Measurements from ENCODE around the gene BABAM2. TPM values are rescaled to one million over a fixed set of nuclear protein-coding genes. Genes with fewer than 3 reads are reported as not detected.

Gene BABAM2
- polyA plus RNA-seq, 4 donors: 55.4 to 60.7 (median 57.1) TPM

DNA sequence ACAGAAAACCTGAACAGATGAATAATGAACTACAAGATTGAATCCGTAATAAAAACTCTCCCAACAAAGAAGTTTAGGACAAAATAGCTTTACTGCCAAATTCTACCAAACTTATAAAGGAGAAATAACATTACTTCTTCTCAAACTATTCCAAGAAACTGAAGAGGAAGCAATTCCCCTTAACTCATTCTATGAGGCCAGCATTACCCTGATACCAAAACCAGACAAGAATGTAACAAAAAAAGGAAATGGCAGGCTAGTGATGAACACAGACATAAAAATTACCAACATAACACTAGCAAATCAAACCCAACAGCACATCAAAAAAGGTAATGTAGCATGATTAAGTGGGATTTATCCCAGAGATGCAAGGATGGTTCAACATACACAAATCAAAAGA lies 288.4 kb downstream of the BABAM2 start:
- DNase-seq (ENCODE audit: low read depth in 4 of 4, low spot score in 3 of 4): no peak

- no peak for DNase-seq (ENCODE audit: low read depth in 4 of 4, low spot score in 3 of 4)
Observed at GRCh38 chr2:28181801-28182200, 291.3 kb downstream of the BABAM2 start.

DNA sequence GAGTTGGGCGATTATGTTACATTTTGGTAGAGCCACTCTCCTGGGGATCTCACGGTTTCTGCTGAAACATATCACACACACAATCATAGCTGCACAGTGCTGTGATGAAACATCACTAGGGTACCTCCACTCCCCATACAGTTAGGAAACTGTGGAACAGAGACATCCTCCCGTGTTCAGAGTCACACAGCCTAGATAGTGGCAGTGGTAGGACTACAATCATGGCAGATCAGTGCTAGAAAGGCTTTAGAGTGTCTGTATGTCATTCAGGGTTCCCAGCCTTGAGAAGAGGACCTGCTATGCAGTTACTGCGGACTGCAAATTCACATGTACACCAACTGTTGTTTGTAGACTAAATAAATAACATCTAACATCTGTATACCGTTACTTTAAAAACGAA lies 291.8 kb downstream of the BABAM2 start:
- no peak for DNase-seq (ENCODE audit: low read depth in 4 of 4, low spot score in 3 of 4)

GRCh38 chr2:28185153-28185552 lies 294.6 kb downstream of the BABAM2 start:
- no peak for DNase-seq (ENCODE audit: low read depth in 4 of 4, low spot score in 3 of 4)

GRCh38 chr2:28185891-28186290 lies 295.4 kb downstream of the BABAM2 start:
- no peak for DNase-seq (ENCODE audit: low read depth in 4 of 4, low spot score in 3 of 4)

- no peak for DNase-seq (ENCODE audit: low read depth in 4 of 4, low spot score in 3 of 4)
Observed at GRCh38 chr2:28187186-28187585, 296.7 kb downstream of the BABAM2 start.

DNA sequence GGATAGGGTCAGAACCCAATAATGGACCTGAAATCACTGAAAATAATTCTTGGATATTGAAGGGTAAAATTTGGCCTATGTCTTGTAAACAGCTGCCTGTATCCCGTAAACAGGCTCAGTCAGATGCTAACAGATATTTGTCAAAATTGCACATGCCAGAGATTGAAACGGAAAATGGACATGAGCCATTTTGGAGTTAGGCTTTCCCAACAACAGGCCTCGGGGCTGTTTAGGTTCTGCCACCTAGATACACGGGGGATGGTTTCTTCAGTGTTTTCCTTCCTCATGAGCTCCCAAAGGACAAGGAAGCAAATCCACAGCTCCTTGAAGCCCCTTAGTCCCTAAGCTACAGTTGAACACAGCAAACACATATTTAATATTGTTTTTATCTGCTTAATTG lies 297.9 kb downstream of the BABAM2 start:
- no peak for DNase-seq (ENCODE audit: low read depth in 4 of 4, low spot score in 3 of 4)

DNA sequence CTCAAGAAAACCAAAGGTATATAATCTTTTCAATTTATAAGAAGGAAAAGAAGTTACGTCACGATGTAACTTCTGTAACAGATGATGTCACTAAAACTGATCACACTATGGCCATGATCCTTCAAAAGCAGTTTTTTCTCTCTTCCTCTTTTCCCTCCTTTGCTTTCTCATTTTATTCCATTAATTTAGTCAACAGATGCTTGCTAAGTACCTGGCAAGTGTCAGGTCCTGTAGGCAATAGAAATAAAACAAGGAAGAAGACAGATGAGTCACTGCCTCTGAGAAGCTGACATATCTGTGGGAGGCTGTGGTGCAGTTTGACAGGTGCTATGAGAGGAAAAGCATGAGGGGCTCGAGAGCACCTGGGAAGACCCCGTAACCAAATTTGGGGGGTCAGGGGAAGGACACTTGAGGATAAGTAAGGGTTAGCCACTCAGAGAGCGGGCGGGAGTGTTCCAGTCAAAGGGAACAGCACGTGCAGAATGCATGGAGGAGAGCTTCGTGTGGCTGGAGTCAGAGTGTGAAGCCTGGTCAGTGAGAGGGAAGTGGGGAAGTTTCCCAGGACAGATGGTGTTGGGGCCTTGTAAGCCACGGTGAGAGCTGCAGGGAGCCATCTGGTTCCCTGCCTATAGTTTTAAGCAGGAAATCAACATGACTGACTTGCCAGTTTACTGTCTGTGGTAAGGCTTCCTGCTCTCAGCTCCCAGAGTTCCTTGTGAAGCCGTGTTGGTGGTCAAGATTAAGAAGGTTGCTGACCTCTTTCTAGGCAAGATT lies 303.3 kb downstream of the BABAM2 start:
- no peak for DNase-seq (ENCODE audit: low read depth in 4 of 4, low spot score in 3 of 4)

GRCh38 chr2:28199995-28200679 lies 309.6 kb downstream of the BABAM2 start:
- DNase-seq (ENCODE audit: low read depth in 4 of 4, low spot score in 3 of 4): no peak

- no peak for DNase-seq (ENCODE audit: low read depth in 4 of 4, low spot score in 3 of 4)
Observed at GRCh38 chr2:28201671-28202180, 311.2 kb downstream of the BABAM2 start.

- no peak for DNase-seq (ENCODE audit: low read depth in 4 of 4, low spot score in 3 of 4)
Observed at GRCh38 chr2:28202719-28203118, 312.2 kb downstream of the BABAM2 start.

- peak in 1 of 4 donors; percentile 20 for DNase-seq (ENCODE audit: low read depth in 4 of 4, low spot score in 3 of 4)
Observed at GRCh38 chr2:28206762-28207161, 316.2 kb downstream of the BABAM2 start.

- DNase-seq (ENCODE audit: low read depth in 4 of 4, low spot score in 3 of 4): no peak
Observed at GRCh38 chr2:28209261-28209691, 318.7 kb downstream of the BABAM2 start.

- no peak for DNase-seq (ENCODE audit: low read depth in 4 of 4, low spot score in 3 of 4)
Observed at GRCh38 chr2:28209864-28210263, 319.3 kb downstream of the BABAM2 start.

DNA sequence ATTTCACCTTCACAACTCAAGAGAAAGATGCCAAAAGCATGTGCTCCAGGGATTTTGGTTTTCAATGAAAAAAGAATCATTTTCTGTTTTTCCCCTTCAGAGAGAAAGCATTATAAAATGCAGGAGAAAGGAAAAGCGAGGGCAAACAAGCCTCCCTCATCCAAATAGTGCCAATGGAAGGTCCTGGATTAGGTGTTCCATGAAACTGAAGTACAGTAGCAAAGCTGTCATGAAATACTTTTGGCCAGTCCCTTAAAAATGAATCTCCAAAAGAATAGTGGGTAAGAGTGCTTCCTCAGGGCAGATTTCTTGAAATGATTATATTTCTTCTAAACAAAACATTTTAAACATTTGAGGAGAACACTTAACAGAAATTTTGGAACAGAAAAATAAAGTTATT lies 320.0 kb downstream of the BABAM2 start:
- DNase-seq (ENCODE audit: low read depth in 4 of 4, low spot score in 3 of 4): no peak

DNA sequence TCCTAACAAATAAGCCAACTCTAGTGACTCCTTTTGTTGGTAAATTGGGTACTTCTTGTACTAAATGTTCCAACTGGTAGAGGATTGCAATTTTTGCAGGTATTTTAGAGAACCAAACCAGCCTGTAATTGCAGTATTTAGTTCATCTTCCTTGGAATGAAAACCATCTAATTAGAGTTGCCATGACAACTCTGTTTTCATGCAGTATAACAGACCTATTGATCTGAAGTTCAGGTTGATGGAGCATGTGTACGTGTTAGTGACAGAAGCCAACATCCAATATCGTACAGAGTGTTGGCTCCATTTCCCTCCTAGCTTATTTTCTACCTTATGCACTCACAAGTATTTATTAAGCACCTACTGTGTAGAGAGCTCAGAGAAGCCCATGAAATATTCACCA lies 325.8 kb downstream of the BABAM2 start:
- no peak for DNase-seq (ENCODE audit: low read depth in 4 of 4, low spot score in 3 of 4)

GRCh38 chr2:28217042-28217740 lies 326.7 kb downstream of the BABAM2 start:
- DNase-seq (ENCODE audit: low read depth in 4 of 4, low spot score in 3 of 4): no peak

DNA sequence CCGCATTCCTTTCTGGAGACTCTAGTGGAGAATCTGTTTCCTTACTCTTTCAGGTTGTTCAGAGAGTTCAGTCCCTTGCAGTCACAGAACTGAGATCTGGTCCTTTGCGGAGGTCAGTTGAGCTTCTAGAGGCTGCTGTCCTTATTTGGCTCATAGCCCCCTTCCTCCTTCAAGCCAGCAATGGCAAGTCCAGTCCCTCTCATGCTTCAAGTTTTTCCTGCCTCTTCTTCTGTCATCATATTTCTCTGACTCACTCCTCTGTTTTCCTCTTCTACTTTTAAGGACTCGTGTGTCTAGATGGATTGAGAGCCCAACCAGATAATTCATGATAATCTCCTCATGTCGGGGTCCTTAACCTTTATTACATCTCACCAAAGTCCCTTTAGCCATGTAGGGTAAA lies 328.6 kb downstream of the BABAM2 start:
- DNase-seq (ENCODE audit: low read depth in 4 of 4, low spot score in 3 of 4): no peak

DNA sequence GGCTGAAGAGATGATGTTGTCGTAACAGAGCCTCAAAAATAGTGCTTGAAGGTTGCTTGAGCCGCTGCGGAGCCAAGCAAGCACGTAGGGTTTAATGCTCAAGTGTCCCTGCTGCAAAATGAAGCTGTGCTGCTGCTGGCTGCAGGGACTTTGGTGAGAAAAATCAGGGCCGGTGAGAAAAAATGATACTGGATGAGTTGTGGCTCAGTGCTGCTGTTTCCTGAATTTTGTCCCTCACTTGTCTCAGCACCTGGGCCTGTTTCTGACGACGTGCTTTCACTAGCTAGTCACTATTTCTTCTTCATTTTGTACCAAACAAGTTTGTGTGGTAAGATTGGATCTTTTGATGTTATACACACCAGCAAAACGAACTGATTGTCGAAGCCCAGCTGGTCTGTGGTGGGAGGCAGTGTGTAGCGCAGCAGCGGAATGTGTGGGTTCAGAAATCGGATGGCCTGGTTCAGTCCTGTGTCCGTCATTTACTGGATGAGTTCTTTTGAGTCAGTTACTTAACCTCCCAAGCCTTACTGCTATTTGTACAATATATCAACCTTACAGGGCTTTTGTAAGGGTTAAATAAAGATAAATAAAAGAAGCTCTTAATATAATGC lies 329.3 kb downstream of the BABAM2 start:
- no peak for DNase-seq (ENCODE audit: low read depth in 4 of 4, low spot score in 3 of 4)

GRCh38 chr2:28224648-28225472 lies 334.3 kb downstream of the BABAM2 start:
- no peak for DNase-seq (ENCODE audit: low read depth in 4 of 4, low spot score in 3 of 4)

Data from right renal pelvis (tissue), 4 donors.